MM.1S (cell line): ENCODE results near the gene METTL17.

Source experiments
- DNase-seq: peaks from one replicate; pipeline ENCODE4 v3.0.0-alpha.2; 2015
- H2AFZ ChIP-seq: fragments of 300-600 bp; sonication (generic); 2 replicates; pipeline ENCODE4 v1.6.0; 2016; ENCODE audit warnings: antibody characterized with exemption, low read length
- H3F3A ChIP-seq: fragments of 300-600 bp; sonication (generic); 2 replicates; pipeline ENCODE4 v1.6.1; 2016; ENCODE audit warnings: mild to moderate bottlenecking, antibody characterized with exemption, low read length, moderate library complexity, mixed read lengths; ENCODE audit not compliant: insufficient read depth
- H3K27ac ChIP-seq: fragments of 300-600 bp; sonication (generic); 2 replicates; pipeline ENCODE4 v1.5.1; 2016; ENCODE audit warnings: mild to moderate bottlenecking, low read length
- H3K27me3 ChIP-seq: fragments of 300-600 bp; sonication (generic); replicated peaks from 2 replicates; pipeline ENCODE4 v1.6.0; 2016; ENCODE audit warnings: low read length; ENCODE audit not compliant: insufficient read depth
- H3K36me3 ChIP-seq: fragments of 300-600 bp; sonication (generic); replicated peaks from 2 replicates; pipeline ENCODE4 v1.6.1; 2016; ENCODE audit warnings: mild to moderate bottlenecking, low read length, mixed read lengths; ENCODE audit not compliant: insufficient read depth
- H3K4me1 ChIP-seq: fragments of 300-600 bp; sonication (generic); 2 replicates; pipeline ENCODE4 v1.6.1; 2016; ENCODE audit warnings: low read length, mixed read lengths
- H3K4me2 ChIP-seq: fragments of 300-600 bp; sonication (generic); 2 replicates; pipeline ENCODE4 v1.6.0; 2016; ENCODE audit warnings: low read depth, low read length
- H3K4me3 ChIP-seq: fragments of 300-600 bp; sonication (generic); 2 replicates; pipeline ENCODE4 v1.5.1; 2016; ENCODE audit warnings: low read length, mixed read lengths
- H3K79me2 ChIP-seq: fragments of 300-600 bp; sonication (generic); 2 replicates; pipeline ENCODE4 v1.6.1; 2016; ENCODE audit warnings: mixed run types, low read length, mixed read lengths
- H3K9ac ChIP-seq: fragments of 300-600 bp; sonication (generic); 2 replicates; pipeline ENCODE4 v1.6.1; 2016; ENCODE audit warnings: low read length, mixed read lengths
- H3K9me2 ChIP-seq: fragments of 300-600 bp; sonication (generic); replicated peaks from 2 replicates; pipeline ENCODE4 v1.6.1; 2016; ENCODE audit warnings: mild to moderate bottlenecking, low read length, mixed read lengths; ENCODE audit not compliant: insufficient read depth
- H3K9me3 ChIP-seq: fragments of 300-600 bp; sonication (generic); replicated peaks from 2 replicates; pipeline ENCODE4 v1.6.1; 2016; ENCODE audit warnings: mild to moderate bottlenecking, low read length, mixed read lengths; ENCODE audit not compliant: insufficient read depth
- H4K20me1 ChIP-seq: fragments of 300-600 bp; sonication (generic); 2 replicates; pipeline ENCODE4 v1.6.1; 2016; ENCODE audit warnings: mild to moderate bottlenecking, low read length, moderate library complexity, mixed read lengths; ENCODE audit not compliant: insufficient read depth
- EZH2 ChIP-seq: fragments of 300-600 bp; sonication (generic); optimal IDR thresholded peaks from 2 replicates; pipeline ENCODE3; 2017; ENCODE audit warnings: low read depth, mild to moderate bottlenecking, antibody characterized with exemption, low read length, mixed read lengths
- EZH2phosphoT487 ChIP-seq: fragments of 300-600 bp; sonication (generic); IDR thresholded peaks from 2 replicates; pipeline ENCODE4 v1.6.1; 2018; ENCODE audit warnings: antibody characterized with exemption, low read length
- TF ChIP-seq, protein P1 (sequence below): fragments of 300-600 bp; sonication (generic); IDR thresholded peaks from 2 replicates; pipeline ENCODE4 v1.5.1; 2016; ENCODE audit warnings: antibody characterized with exemption, low read length, mixed read lengths

The METTL17 gene

DNA sequence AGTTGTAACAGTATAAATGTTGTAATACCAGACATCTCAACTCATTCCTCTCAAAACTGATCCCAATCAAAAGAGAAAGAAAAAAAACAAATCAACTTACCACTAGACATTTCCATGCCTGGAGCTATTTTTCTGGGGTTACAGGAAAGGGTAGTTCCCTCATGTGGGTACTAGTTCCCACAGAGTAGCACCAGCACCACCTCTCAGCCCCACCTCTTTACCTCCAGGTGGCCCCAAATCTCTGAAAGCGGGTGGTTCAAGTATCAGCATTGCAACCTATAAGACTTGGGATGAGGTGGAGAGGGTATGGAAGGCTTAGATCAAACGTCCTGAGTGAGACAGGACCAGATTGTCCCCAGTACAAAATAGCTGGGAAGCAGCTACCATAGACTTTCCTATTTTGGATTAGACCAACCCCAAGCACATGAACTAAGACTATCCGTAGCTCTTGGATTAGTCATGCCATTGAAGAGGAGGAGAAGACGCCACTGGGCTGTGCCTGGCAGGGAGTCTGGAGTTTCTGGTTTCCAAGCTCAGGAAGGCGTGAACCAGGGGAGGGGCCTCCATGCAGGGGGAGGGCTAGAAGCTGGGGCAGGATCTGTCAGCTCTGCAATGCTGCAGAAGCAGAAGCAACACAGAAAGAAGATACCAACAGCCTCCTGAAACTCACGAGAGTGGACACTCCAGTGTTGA lies 9.0 kb downstream of the METTL17 start, which contains the start of gene SLC39A2:
Gene SLC39A2 (plus strand): TSS at position 620 of the 693 bp plus-strand sequence. CDS start 154 bp downstream, outside the sequence.
- no peak within 1 kb of the TSS for H3K27ac ChIP-seq
- no peaks in the 10 kb centered on the region for H3K9me3 ChIP-seq
- TF ChIP-seq, protein P1, sequence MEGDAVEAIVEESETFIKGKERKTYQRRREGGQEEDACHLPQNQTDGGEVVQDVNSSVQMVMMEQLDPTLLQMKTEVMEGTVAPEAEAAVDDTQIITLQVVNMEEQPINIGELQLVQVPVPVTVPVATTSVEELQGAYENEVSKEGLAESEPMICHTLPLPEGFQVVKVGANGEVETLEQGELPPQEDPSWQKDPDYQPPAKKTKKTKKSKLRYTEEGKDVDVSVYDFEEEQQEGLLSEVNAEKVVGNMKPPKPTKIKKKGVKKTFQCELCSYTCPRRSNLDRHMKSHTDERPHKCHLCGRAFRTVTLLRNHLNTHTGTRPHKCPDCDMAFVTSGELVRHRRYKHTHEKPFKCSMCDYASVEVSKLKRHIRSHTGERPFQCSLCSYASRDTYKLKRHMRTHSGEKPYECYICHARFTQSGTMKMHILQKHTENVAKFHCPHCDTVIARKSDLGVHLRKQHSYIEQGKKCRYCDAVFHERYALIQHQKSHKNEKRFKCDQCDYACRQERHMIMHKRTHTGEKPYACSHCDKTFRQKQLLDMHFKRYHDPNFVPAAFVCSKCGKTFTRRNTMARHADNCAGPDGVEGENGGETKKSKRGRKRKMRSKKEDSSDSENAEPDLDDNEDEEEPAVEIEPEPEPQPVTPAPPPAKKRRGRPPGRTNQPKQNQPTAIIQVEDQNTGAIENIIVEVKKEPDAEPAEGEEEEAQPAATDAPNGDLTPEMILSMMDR: no peak
- TF ChIP-seq EZH2phosphoT487: no peak
- no peak for TF ChIP-seq EZH2
- DNase-seq: no peak
- H3K9ac ChIP-seq: no peak within 1 kb of the TSS
- H3K9me2 ChIP-seq: no peaks in the 10 kb centered on the region
- H3K79me2 ChIP-seq: no peaks in the 10 kb centered on the region
- no peak within 1 kb of the TSS for H3K4me2 ChIP-seq
- H3K4me3 ChIP-seq: no peak within 1 kb of the TSS
- no peaks in the 10 kb centered on the region for H3K36me3 ChIP-seq
- H4K20me1 ChIP-seq: no peaks in the 10 kb centered on the region
- H3K4me1 ChIP-seq: no peaks in the 10 kb centered on the region
- H3F3A ChIP-seq: no peaks in the 10 kb centered on the region
- no peaks in the 10 kb centered on the region for H3K27me3 ChIP-seq
- H2AFZ ChIP-seq: no peak within 1 kb of the TSS

DNA sequence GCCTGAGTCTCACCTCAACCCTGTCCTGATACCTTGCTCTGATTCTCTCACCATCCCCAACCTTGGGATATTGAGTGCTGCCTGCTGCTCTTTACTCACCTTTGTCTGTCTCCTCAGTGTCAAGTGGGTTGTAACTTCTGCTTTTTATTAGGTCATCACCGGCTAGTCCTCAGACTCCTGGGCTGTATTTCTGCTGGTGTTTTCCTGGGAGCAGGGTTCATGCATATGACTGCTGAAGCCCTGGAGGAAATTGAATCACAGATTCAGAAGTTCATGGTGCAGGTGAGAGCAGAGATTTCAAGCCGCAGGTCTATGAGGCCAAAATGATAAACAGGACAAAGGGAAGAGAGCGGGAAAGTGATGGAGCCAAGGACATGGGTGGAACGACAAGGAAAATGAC lies 9.8 kb downstream of the METTL17 start:
- Histone ChIP-seq H4K20me1 (no peaks in the 10 kb centered on the region), H3K27ac (no peak overlapping the region), H3K4me2 (no peak overlapping the region), H3K9ac (no peak overlapping the region), H3K9me2 (no peaks in the 10 kb centered on the region), H2AFZ (no peak overlapping the region), H3K4me3 (no peak overlapping the region), H3K27me3 (no peaks in the 10 kb centered on the region), H3F3A (no peaks in the 10 kb centered on the region), H3K79me2 (no peaks in the 10 kb centered on the region), H3K4me1 (no peaks in the 10 kb centered on the region), H3K36me3 (no peaks in the 10 kb centered on the region), H3K9me3 (no peaks in the 10 kb centered on the region)
- TF ChIP-seq, protein P1: no peak
- TF ChIP-seq EZH2 (no peak), EZH2phosphoT487 (no peak)
- DNase-seq: no peak

DNA sequence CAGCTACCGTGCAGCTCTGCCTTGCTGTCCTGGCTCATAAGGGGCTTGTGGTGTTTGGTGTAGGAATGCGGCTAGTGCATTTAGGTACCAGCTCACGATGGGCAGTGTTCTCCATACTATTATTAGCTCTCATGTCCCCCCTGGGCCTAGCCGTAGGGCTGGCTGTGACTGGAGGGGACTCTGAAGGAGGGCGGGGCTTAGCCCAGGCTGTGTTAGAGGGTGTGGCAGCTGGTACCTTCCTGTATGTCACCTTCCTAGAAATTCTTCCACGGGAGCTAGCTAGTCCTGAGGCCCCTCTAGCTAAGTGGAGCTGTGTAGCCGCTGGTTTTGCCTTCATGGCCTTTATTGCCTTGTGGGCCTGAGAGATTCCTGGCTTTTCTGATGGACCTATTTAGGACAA lies 11.4 kb downstream of the METTL17 start:
- H3K79me2 ChIP-seq: no peaks in the 10 kb centered on the region
- H3K27ac ChIP-seq: no peak overlapping the region
- no peaks in the 10 kb centered on the region for H3K9me2 ChIP-seq
- no peak overlapping the region for H3K4me2 ChIP-seq
- H3K4me3 ChIP-seq: no peak overlapping the region
- no peaks in the 10 kb centered on the region for H4K20me1 ChIP-seq
- H3K9ac ChIP-seq: no peak overlapping the region
- no peaks in the 10 kb centered on the region for H3K36me3 ChIP-seq
- H3K4me1 ChIP-seq: no peaks in the 10 kb centered on the region
- no peaks in the 10 kb centered on the region for H3F3A ChIP-seq
- DNase-seq: no peak
- TF ChIP-seq, protein P1: no peak
- no peak for TF ChIP-seq EZH2phosphoT487
- no peak for TF ChIP-seq EZH2
- no peaks in the 10 kb centered on the region for H3K27me3 ChIP-seq
- no peak overlapping the region for H2AFZ ChIP-seq
- no peaks in the 10 kb centered on the region for H3K9me3 ChIP-seq
